Measurements from ENCODE around the gene ANO4. TPM values are rescaled to one million over a fixed set of nuclear protein-coding genes. Genes with fewer than 3 reads are reported as not detected.

Gene ANO4
- total RNA-seq, 2 donors from 2014 or later: 0.19 to 0.32 TPM

- no peak for DNase-seq
- Histone ChIP-seq H3K36me3 (no peaks in the 10 kb centered on the region), H3K9ac (ENCODE audit: low read depth in 2 of 2, low read length in 2 of 2) (no peak overlapping the region), H3K27ac (no peak overlapping the region), H3K4me1 (no peaks in the 10 kb centered on the region), H3K9me3 (no peaks in the 10 kb centered on the region), H3K27me3 (no peaks in the 10 kb centered on the region), H3K4me3 (no peak overlapping the region)
- no peak for TF ChIP-seq CTCF (IDR thresholded peaks at IDR 0.05)
- intact Hi-C loops (cut with DNase I): no loop called here
Measured at GRCh38 chr12:101040936-101041335, 246.4 kb downstream of the ANO4 start.

- no peak overlapping the region for H3K27ac ChIP-seq
Measured at GRCh38 chr12:101042211-101042610, 247.6 kb downstream of the ANO4 start.

GRCh38 chr12:101044512-101045059, 250.0 kb downstream of the ANO4 start:
- Histone ChIP-seq H3K9me3 (no peaks in the 10 kb centered on the region), H3K27ac (no peak overlapping the region), H3K9ac (ENCODE audit: low read depth in 2 of 2, low read length in 2 of 2) (no peak overlapping the region), H3K27me3 (no peaks in the 10 kb centered on the region), H3K36me3 (no peaks in the 10 kb centered on the region), H3K4me3 (no peak overlapping the region), H3K4me1 (no peaks in the 10 kb centered on the region)
- DNase-seq: no peak
- TF ChIP-seq CTCF (IDR thresholded peaks at IDR 0.05): no peak
- intact Hi-C loops (cut with DNase I): no loop called here

More at GRCh38 chr12:101042211-101042610, 247.6 kb downstream of the ANO4 start:
- DNase-seq: peak; percentile 53
- H3K36me3 ChIP-seq: no peaks in the 10 kb centered on the region
- intact Hi-C loops (cut with DNase I): no loop called here
- H3K27me3 ChIP-seq: no peaks in the 10 kb centered on the region
- TF ChIP-seq CTCF (IDR thresholded peaks at IDR 0.05): no peak
- no peaks in the 10 kb centered on the region for H3K9me3 ChIP-seq
- H3K4me1 ChIP-seq: no peaks in the 10 kb centered on the region
- H3K9ac ChIP-seq (ENCODE audit: low read depth in 2 of 2, low read length in 2 of 2): no peak overlapping the region
- no peak overlapping the region for H3K4me3 ChIP-seq

- Histone ChIP-seq H3K9me3 (no peaks in the 10 kb centered on the region), H3K36me3 (no peaks in the 10 kb centered on the region), H3K4me3 (no peak overlapping the region), H3K27me3 (no peaks in the 10 kb centered on the region), H3K4me1 (no peaks in the 10 kb centered on the region), H3K9ac (ENCODE audit: low read depth in 2 of 2, low read length in 2 of 2) (no peak overlapping the region), H3K27ac (no peak overlapping the region)
- intact Hi-C loops (cut with DNase I): no loop called here
- no peak for TF ChIP-seq CTCF (IDR thresholded peaks at IDR 0.05)
- no peak for DNase-seq
Measured at GRCh38 chr12:101045486-101046464, 251.2 kb downstream of the ANO4 start.

- TF ChIP-seq CTCF (IDR thresholded peaks at IDR 0.05): no peak
Measured at GRCh38 chr12:101047652-101048051, 253.1 kb downstream of the ANO4 start.

More at GRCh38 chr12:101047652-101048051, 253.1 kb downstream of the ANO4 start:
- Histone ChIP-seq H3K4me3 (no peak overlapping the region), H3K9ac (ENCODE audit: low read depth in 2 of 2, low read length in 2 of 2) (no peak overlapping the region), H3K9me3 (no peaks in the 10 kb centered on the region), H3K27ac (no peak overlapping the region), H3K27me3 (no peaks in the 10 kb centered on the region), H3K4me1 (no peaks in the 10 kb centered on the region), H3K36me3 (no peaks in the 10 kb centered on the region)
- DNase-seq: no peak
- intact Hi-C loops (cut with DNase I): no loop called here

Measured in colonic mucosa (tissue), 4 donors.